ENCODE results near the gene TRIM7. TPM values are rescaled to one million over a fixed set of nuclear protein-coding genes. Genes with fewer than 3 reads are reported as not detected.

TRIM7 gene
- total and polyA plus RNA-seq, 9 of the 15 experiments (the other 6 are each of a cell fraction or from before 2014, with no cell fraction given): 2.6 to 14.9 (median 8.9) TPM

DNA sequence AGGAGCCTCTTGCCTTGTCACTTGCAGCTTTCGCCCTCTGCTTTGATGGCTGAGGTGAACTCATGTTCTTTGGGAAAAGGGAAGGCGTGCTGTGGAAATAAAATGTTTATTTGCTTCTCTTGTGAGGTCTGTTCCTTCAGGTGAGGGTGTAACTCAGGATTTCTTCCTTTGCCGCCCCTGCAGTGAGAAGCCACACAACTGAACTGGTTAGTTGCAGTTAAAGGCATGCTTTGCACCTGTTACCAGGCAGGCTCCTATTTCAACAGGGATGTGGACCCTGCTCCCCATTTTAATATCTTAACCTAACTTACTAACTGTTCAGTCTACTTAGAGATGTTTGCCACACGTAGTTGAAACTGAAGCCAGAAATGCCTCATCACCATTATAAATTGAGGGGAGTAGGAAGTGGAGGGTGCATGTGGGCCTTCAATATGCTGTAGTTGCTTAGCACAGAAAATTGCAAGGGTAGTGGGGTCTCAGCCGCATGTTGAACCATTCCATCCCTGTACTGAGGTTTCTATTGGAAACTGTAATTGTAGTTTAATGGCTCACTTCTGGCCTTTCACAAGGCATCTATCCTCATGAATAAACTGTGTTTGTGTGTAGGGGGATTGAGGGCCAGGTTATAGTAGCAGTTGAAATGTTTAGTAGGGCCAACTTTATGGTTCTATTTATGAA lies 30.8 kb upstream of the TRIM7 start (continued):
- TF ChIP-seq, protein P1, sequence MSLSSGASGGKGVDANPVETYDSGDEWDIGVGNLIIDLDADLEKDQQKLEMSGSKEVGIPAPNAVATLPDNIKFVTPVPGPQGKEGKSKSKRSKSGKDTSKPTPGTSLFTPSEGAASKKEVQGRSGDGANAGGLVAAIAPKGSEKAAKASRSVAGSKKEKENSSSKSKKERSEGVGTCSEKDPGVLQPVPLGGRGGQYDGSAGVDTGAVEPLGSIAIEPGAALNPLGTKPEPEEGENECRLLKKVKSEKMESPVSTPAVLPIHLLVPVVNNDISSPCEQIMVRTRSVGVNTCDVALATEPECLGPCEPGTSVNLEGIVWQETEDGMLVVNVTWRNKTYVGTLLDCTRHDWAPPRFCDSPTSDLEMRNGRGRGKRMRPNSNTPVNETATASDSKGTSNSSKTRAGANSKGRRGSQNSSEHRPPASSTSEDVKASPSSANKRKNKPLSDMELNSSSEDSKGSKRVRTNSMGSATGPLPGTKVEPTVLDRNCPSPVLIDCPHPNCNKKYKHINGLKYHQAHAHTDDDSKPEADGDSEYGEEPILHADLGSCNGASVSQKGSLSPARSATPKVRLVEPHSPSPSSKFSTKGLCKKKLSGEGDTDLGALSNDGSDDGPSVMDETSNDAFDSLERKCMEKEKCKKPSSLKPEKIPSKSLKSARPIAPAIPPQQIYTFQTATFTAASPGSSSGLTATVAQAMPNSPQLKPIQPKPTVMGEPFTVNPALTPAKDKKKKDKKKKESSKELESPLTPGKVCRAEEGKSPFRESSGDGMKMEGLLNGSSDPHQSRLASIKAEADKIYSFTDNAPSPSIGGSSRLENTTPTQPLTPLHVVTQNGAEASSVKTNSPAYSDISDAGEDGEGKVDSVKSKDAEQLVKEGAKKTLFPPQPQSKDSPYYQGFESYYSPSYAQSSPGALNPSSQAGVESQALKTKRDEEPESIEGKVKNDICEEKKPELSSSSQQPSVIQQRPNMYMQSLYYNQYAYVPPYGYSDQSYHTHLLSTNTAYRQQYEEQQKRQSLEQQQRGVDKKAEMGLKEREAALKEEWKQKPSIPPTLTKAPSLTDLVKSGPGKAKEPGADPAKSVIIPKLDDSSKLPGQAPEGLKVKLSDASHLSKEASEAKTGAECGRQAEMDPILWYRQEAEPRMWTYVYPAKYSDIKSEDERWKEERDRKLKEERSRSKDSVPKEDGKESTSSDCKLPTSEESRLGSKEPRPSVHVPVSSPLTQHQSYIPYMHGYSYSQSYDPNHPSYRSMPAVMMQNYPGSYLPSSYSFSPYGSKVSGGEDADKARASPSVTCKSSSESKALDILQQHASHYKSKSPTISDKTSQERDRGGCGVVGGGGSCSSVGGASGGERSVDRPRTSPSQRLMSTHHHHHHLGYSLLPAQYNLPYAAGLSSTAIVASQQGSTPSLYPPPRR (CRISPR knock-in tag; IDR thresholded peaks at IDR 0.05; ENCODE audit: borderline replicate concordance): no peak
- no peak for TF ChIP-seq ZNF707 (CRISPR knock-in tag; conservative IDR thresholded peaks at IDR 0.05)
- no peak for TF ChIP-seq ZNF644 (tag; IDR thresholded peaks at IDR 0.05; ENCODE audit: low read depth)
- TF ChIP-seq, protein P2, sequence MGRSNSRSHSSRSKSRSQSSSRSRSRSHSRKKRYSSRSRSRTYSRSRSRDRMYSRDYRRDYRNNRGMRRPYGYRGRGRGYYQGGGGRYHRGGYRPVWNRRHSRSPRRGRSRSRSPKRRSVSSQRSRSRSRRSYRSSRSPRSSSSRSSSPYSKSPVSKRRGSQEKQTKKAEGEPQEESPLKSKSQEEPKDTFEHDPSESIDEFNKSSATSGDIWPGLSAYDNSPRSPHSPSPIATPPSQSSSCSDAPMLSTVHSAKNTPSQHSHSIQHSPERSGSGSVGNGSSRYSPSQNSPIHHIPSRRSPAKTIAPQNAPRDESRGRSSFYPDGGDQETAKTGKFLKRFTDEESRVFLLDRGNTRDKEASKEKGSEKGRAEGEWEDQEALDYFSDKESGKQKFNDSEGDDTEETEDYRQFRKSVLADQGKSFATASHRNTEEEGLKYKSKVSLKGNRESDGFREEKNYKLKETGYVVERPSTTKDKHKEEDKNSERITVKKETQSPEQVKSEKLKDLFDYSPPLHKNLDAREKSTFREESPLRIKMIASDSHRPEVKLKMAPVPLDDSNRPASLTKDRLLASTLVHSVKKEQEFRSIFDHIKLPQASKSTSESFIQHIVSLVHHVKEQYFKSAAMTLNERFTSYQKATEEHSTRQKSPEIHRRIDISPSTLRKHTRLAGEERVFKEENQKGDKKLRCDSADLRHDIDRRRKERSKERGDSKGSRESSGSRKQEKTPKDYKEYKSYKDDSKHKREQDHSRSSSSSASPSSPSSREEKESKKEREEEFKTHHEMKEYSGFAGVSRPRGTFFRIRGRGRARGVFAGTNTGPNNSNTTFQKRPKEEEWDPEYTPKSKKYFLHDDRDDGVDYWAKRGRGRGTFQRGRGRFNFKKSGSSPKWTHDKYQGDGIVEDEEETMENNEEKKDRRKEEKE (IDR thresholded peaks at IDR 0.05; ENCODE audit: borderline replicate concordance in 1 of 2, control insufficient read depth in 1 of 2, low read depth in 2 of 2, low read length in 1 of 2): peak in 1 of 2 experiments; percentile 19; a peak in 1 of 4 replicates
- no peak for TF ChIP-seq DACH1 (IDR thresholded peaks at IDR 0.05; ENCODE audit: partially characterized antibody)
- no peak for TF ChIP-seq SMARCA4 (IDR thresholded peaks at IDR 0.05)
- no peak for TF ChIP-seq GTF2F1 (IDR thresholded peaks at IDR 0.05; ENCODE audit: low read depth, low read length)
- TF ChIP-seq ZKSCAN3 (CRISPR knock-in tag; IDR thresholded peaks at IDR 0.05): no peak
- TF ChIP-seq ZNF717 (CRISPR knock-in tag; IDR thresholded peaks at IDR 0.05): no peak
- TF ChIP-seq SP1 (CRISPR knock-in tag; IDR thresholded peaks at IDR 0.05): 0 out of 2 replicates have a peak, but pooled peaks have one; percentile 30
- TF ChIP-seq, protein P3, sequence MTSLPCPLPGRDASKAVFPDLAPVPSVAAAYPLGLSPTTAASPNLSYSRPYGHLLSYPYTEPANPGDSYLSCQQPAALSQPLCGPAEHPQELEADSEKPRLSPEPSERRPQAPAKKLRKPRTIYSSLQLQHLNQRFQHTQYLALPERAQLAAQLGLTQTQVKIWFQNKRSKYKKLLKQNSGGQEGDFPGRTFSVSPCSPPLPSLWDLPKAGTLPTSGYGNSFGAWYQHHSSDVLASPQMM (CRISPR knock-in tag; IDR thresholded peaks at IDR 0.05): no peak
- 0 out of 4 replicates have a peak, but pooled peaks of 1 of the 2 experiments have one; percentile 19 for TF ChIP-seq SIN3A (IDR thresholded peaks at IDR 0.05; ENCODE audit: borderline replicate concordance in 2 of 2, control insufficient read depth in 1 of 2, low read depth in 2 of 2, low read length in 2 of 2)
- TF ChIP-seq TBL1XR1 (IDR thresholded peaks at IDR 0.05; ENCODE audit: low read length in 2 of 2): 0 out of 4 replicates have a peak, but pooled peaks of 1 of the 2 experiments have one; percentile 8
- TF ChIP-seq, protein P4, sequence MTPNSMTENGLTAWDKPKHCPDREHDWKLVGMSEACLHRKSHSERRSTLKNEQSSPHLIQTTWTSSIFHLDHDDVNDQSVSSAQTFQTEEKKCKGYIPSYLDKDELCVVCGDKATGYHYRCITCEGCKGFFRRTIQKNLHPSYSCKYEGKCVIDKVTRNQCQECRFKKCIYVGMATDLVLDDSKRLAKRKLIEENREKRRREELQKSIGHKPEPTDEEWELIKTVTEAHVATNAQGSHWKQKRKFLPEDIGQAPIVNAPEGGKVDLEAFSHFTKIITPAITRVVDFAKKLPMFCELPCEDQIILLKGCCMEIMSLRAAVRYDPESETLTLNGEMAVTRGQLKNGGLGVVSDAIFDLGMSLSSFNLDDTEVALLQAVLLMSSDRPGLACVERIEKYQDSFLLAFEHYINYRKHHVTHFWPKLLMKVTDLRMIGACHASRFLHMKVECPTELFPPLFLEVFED (CRISPR knock-in tag; conservative IDR thresholded peaks at IDR 0.05): peak; percentile 55; the same call in 1 of the 2 replicates
- TF ChIP-seq, protein P5, sequence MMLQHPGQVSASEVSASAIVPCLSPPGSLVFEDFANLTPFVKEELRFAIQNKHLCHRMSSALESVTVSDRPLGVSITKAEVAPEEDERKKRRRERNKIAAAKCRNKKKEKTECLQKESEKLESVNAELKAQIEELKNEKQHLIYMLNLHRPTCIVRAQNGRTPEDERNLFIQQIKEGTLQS (IDR thresholded peaks at IDR 0.05): no peak
- TF ChIP-seq, protein P5 (CRISPR knock-in tag; conservative IDR thresholded peaks at IDR 0.05): 0 out of 2 replicates have a peak, but pooled peaks have one; percentile 45
